HG03520 (cell line): Measurements from ENCODE around the gene IGFN1.

ENCODE experiments used
- ATAC-seq: cut with Tn5 transposase; IDR thresholded peaks from one replicate; pipeline ENCODE4 v1.9.1; 2021; ENCODE audit warnings: mild to moderate bottlenecking, moderate library complexity; ENCODE audit not compliant: unreplicated experiment

Gene IGFN1

DNA sequence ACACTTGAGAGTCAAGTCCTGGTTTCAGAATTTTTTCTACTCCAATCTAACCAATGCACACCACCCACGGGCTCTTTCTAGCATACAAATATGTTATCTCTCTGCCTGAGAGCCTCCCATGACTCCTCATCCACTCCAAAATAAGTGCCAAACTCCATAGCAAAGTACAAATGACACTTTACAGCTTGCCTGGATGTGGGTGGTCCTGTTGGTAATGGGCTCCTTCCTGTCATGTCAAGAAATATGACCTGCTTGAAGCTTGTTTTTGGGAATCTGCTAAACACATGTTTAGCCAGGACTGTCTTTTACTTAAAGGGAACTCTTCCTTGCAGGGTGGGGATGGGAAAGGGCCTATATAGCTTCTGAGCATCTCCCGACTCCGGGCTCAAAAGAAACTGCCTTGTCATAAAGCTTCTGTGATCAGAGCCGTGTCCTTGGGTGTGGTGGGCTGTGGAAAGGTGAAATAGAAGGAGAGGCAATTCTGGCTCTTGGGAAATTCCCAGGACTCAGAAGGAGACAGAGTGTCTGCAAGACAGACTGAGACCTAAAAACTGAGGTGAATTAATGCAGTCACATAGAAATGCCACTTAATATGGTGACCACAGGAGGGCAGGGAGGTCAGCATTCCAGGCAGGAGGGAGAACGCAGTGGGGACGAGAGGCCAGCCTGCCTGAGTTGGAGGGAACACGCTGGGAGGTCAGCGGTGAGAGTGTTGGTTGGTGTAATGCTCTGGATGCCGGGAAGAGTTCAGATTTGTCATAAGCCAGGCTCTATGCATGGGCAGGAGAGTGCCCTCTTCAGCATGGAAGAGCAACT, 6.1 kb upstream of the IGFN1 start:
- ATAC-seq = no peak

DNA sequence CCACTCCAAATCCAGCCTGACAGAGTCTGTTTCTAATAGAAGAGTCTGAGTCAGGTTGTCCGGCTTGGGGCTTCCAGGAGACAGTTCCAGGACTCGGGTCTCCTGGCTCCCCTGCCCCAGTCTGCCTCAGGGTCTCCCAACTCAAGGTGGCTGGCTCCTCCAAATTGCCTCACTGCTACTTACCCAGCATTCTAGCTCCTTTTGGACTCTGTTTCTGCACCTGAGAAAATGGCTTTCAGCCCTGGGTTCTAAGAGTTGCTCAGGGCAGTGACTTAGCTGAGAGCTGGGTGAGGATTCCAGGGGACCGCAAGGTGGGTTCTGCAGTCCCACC, 5.5 kb upstream of the IGFN1 start:
- no peak for ATAC-seq

DNA sequence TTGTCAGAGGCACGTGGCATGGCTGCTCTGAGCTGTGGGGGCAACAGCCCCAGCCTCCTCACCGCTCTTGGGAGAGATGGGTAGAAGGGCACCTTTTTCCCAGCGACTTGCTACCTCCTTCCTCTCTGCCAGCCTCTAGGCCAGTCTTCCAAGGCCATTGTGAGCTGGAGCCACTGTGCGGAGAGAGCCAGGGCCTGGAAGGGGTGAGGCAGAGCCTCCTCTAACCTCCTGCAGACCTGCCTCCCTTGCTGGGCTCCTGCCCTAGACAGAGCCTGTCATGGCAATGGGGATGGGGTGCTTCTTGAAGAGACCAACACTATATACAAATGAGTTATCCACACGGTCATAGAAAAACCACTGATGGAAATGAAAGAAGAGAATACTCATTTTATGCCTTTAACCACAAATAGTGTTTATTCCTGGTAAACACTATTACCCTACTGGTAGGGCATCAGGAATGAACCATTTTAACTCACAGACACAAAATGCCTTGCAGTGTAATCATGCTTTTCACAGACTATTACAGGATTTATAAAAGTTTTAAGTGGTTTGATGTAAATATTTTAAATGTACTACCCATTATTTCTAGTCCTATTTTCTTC, 5.0 kb upstream of the IGFN1 start:
- ATAC-seq = no peak

DNA sequence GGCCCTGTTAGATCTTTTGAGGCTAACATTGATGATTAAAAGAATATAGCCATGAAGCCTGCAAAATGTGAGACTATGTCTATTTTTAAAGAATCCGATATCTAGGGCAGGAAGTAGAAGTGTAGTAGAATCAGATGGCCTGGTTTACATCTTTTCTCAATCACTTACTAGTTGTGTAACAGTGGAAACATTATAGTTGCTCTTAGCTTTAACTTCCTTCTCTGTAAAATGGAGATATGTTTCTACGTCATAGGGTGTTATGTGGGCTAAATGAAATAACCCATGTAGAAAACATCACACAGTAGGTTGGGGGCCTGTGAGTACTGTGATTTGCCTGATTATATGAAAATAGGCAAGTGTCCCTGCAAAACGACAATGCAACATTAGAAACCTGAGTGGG, 4.4 kb upstream of the IGFN1 start:
- no peak for ATAC-seq

DNA sequence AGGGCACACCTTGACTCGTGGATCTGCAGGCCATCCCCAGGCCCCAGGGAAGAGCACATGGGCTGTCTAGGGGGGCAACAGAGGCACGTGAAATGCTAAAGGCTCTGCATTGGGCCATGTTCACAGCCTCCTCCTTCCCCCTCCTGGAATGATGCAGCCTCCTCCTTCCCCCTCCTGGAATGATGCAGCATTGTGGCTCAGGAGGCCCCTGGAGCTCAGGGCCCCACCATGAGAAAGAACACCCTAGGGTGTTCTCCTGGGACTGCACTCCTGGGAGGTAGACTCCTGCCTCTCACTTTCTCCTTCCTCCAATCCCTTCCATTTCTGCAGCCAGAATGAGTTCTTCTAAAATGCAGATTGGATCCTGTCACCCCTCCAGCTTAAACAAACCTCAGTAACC, 1.5 kb upstream of the IGFN1 start:
- ATAC-seq = no peak

DNA sequence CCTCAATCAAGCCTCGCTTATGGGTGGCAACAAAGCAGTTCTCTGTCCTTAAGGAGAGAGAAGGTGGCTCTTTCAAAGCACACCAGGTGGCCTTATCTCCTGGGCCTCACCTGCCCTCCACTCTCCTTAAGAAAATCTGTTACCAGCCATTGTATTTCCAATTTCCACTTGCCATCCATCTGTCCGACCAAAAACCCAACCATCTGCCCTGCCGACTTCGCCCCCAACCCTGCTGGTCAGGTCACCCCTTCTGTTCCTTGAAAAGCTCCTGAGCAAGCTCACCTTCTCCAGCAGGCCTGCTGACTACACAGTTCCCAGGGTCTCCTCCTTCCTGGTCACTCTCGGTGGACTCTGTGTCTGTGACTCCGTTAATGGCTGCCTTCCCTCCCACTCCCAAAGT, 619 bp upstream of the IGFN1 start:
- no peak for ATAC-seq

DNA sequence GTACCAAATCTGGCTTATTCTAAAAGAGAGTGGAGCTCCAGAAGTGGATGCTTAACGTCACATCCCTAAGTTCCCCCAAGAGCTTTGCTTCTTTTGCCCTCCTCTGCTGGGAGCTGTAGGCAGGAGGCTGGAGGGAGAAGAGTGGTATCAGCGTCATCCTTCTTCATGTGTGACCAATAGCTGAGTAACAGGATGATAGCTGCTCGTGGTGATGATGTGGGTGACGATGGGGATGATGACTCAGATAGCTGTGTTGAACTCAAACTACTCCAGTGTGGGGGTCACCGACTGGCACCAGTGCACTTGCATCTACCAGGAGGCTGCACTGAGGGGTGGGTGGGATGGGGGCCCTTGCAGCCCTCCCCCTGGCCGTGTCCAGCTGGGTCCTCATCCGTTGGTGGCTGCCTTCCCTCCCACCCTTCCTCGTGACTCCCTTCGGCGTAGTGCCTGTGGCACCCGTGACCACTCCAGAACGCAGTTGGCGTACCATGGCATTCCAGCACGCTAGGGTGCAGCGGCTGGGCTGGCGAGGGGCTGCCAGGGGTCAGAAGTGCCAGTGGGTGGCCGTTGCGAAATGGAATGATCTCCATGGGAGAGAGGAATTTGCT, 1.1 kb downstream of the IGFN1 start:
- no peak for ATAC-seq

DNA sequence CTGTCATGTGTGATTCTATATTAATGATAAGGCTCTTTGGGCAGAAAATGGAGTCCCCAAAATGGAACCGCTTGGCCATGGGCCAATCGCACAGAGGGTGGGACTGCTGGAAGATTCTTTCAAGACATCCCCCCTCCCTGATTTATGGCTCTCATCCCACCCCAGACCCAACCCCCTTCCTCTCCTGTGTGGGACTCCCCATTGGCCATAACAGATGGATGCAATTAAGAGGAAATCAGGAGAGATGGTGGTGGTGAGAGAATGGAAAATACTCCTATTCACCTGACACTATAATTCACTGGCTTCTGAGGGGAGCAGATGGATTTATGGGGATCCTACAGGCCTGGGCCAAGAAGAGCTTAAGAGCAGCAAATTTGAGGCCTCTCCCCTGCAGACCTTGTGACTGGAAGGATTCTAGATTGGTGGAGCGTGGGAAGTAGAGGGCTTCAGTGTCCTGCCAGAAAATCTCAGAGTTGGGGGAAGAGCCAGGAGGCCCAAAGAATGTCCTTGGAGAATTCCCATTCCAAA, 1.7 kb downstream of the IGFN1 start:
- ATAC-seq = no peak

DNA sequence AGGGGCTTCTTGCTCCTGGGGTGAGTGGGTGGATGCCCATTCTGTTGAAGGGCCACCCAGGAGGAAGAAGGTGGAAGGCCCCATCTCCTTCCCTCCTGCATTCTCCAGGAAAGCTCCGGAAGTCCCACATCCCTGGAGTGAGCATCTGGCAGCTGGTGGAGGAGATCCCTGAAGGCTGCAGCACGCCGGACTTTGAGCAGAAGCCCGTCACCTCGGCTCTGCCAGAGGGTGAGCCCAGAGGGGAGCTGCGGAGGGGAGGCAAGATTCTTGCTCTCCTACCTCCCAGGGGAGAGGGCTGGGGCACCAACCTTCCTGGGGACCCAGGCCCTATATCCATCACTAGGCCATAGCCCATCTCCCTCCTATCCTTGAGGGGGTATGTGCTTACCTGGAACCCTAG, 3.4 kb downstream of the IGFN1 start:
- no peak for ATAC-seq

DNA sequence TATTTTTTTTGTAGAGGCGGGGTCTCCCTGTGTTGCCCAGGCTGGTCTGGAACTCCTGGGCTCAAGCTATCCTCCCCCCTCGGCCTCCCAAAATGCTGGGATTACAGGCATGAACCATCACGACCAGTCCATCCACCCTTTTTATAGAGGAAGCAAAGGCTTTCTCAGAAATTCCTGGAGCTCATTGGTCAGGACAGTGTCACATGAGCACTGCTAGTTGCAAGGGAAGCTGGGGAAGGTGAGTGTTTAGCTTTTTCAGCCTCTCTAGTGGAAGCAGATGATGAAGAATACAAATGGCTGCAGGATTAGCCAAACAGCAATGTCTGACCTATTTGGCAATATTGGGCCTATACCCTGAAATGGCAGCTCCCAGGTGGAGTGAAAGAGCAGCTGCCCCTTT, 8.0 kb downstream of the IGFN1 start:
- no peak for ATAC-seq

DNA sequence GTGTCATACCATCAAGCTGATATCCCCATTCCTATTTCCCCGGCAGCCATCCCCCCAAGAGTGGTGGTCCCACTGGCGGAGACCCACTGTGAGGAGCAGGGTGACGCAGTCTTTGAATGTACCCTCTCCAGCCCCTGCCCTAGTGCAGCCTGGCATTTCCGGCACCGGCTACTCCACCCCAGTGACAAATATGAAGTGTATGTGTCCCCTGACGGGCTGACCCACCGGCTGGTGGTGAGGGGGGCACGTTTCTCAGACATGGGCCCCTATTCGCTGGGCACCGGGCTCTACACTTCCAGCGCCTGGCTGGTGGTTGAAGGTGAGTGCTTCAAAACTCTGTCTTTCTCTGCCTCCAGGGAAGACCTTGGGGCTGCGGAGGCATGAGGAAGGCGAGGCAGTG, 14.4 kb downstream of the IGFN1 start:
- ATAC-seq = no peak

DNA sequence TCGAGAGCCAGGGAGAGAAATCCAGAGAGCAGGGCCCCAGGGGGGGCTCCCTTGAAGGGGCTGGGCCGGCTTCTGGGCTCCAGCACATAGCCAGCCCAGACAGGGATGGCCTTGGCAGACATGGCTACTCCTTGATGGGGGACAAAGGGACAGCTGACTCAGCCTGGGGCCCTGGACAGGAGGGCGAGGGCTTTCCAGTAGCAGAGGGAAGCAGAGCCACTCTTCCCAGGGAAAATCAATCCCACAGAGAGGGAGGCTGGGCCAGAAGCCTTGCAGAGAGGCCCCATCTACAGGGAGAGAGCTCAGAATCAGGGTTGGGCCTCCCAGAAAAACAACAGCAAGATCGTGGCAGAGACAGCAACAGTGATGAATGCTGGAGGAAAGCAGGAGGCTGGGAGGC, 15.6 kb downstream of the IGFN1 start:
- ATAC-seq = no peak

DNA sequence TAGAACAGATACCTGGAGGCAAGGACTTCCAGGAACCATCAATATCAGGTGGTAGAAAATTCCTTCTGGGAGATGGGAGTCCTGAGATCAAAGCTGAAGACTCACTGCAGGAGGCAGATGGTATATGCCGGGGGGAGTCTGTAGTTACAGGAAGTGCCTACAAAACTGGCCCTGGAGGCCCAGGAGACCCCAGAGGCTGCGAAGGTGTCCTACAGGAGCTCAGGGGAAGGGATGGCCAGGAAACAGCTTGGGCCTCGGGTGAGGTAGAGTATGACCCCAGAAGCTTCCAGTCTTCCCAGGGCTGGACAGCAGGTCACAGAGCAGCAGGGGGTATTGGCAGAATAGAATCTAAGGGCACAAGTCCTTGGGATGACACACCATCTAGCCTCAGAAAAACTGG, 16.4 kb downstream of the IGFN1 start:
- no peak for ATAC-seq

DNA sequence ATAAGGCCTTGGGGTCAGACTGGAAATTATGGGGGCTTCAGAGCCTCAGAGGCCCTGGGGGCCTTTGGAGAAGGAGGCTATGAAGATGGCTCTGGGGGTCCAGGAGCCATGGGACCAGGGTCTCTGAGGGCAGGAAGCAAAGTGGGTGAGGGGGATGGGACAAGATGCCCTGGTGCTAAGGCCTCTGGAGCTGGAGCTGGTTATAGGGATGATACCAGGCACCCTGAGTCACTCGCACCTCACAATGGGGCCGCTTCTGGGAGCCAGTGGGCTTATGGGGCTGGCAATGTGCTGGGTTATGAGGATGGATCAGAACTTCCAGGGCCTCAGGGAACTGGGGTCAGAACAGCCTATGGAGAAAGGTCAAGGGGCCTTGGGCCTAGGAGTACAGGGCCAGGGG, 17.6 kb downstream of the IGFN1 start:
- ATAC-seq = no peak

DNA sequence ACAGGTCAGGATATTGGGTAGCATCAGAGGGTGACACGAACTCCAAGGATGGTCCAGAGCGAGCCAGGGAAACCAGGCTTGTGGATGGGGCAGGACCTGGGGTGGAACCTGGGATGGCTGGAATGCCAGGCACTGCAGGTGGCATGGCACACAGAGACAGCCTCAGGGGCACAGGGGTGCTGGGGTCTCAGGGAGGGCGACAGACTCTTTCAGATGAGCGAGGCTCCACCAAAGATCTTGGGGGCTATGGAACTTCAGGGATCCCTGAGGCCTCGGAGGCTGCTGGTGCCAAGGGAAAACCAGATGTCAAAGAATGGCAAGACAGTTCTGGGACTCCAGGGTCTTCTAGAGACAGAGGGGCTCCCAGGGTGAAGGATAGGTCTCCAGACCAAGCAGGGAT, 21.4 kb downstream of the IGFN1 start:
- ATAC-seq = no peak

DNA sequence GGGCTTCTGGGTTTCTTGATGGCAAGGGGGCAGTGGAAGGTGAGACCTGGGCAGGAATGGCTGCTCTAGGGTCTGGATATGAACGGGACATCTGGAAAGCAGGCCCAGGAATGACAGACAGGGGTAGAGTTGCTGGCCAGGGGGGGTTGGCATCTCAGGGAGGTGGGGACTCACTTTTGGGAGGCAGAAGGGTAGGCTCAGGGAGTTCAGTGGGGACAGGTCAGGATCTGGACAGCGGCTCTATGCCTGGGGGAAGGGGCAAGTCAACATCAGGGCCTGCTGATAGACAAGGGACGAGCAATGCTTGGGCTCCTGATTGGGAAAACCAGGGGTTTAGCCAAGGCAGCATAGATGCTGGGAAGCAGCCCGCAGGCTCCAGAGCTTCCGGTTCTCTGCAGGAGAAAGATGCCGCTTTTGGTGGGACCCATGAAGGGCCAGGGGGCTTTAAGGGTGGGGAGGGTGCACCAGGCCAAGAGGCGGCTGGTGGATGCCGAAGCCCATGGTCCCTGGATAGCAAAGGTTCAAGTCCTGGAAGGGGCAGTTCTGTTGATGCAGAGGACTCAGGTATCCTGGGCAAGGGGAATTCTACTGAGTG, 21.9 kb downstream of the IGFN1 start:
- ATAC-seq = no peak

DNA sequence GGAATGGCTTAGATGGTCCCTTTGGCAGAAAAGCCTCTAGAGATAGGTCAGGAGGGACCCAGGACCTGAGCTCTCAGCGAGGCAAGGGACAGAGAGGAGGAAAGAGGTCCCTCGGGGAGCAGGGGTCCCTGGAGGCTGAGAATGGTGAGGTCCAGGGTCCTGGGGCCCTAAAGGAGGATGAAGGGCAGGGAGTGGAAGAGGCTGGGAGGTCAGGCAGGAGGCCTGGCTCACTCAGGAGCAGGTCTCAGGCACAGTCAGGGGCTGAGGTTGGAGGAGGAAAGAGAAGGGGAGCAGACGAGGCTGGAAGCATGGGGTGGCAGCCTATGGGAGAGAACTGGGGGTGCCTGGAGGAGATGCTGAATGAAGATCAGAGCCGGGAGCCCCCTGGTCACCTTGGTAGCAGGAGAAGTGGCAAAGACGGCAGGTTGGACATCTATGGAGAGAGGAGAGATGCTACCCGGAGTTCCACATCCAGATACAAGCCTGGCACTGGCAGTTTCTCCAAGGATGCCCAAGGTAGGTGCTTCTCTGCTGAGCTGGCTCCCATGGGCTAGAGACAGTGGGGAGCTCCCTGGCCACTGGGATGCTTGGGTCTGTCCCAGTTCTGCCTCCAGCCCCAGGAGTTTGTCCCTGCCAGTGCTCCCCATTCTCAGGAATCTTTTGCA, 22.6 kb downstream of the IGFN1 start:
- no peak for ATAC-seq

DNA sequence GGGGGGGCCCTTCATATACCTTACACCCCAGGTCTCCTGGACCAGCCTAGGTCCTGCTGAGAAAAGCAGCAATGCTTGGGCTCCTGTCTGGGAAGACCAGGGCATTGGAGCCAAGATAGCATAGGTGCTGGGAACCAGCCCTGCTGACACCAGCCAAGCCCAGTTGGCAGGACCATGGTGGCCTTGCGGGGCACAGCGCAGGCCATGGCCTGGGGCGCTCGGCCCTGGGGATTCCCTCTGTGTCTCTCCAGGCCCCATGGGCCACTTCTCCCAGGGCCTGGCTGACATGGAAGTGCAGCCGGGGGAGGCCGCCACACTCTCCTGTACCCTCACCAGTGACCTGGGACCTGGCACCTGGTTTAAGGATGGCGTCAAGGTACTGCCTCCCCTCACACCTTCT, 23.3 kb downstream of the IGFN1 start:
- ATAC-seq = no peak

DNA sequence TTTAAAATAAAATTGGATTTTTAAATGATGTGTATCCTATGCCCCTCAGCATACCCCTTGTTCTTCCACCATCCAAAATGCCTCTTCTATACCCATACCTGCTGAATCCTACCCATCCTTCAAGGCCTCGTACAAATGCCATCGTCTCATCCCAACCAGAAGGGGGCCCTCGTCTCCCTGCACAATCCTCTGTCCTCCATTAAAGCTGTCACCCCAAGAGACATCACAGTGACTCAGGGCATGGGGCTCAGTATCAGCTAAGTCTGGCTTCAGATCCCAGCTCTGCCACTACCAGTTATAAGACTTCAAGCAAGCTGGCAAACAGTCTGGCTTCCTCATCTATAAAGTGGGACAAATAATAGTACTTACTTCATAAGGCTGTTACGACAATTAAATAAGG, 23.8 kb downstream of the IGFN1 start:
- ATAC-seq = no peak

DNA sequence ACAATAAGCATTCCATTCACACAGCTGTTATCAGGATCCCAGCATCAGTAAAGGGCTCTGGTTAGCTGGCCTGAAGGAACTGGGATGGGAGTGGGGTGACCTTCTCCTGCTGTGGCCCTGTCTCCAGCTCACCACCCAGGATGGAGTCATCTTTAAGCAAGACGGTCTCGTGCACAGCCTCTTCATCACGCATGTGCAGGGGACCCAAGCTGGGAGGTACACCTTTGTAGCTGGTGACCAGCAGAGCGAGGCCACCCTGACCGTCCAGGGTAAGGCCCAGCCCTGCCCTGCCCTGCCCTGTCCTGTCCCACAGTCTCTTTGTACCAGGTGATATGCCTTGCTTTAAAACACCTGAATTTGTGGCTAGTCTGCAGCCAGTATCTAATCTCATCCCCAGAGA, 24.3 kb downstream of the IGFN1 start:
- no peak for ATAC-seq
